ENCODE results near the gene BRD8.

DNA sequence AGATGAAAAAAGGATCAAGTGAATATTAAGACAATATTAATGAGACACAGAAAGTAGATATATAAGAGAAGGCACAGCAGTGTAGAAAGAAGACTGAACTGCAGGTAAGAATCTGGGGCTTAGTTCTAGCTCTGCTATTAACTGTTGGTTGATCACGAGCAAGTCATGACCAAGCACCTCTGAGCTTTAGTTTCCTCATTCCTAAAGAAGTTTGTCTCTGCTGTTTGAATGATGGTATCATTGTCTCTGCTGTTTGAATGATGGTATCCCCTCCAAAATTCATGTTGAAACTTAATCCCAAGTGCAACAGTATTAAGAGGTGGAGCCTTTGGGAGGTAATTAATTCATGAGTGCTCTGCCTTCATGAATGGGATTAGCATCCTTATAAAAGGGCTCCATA lies 36.7 kb downstream of the BRD8 start:
- TF ChIP-seq, protein P1, sequence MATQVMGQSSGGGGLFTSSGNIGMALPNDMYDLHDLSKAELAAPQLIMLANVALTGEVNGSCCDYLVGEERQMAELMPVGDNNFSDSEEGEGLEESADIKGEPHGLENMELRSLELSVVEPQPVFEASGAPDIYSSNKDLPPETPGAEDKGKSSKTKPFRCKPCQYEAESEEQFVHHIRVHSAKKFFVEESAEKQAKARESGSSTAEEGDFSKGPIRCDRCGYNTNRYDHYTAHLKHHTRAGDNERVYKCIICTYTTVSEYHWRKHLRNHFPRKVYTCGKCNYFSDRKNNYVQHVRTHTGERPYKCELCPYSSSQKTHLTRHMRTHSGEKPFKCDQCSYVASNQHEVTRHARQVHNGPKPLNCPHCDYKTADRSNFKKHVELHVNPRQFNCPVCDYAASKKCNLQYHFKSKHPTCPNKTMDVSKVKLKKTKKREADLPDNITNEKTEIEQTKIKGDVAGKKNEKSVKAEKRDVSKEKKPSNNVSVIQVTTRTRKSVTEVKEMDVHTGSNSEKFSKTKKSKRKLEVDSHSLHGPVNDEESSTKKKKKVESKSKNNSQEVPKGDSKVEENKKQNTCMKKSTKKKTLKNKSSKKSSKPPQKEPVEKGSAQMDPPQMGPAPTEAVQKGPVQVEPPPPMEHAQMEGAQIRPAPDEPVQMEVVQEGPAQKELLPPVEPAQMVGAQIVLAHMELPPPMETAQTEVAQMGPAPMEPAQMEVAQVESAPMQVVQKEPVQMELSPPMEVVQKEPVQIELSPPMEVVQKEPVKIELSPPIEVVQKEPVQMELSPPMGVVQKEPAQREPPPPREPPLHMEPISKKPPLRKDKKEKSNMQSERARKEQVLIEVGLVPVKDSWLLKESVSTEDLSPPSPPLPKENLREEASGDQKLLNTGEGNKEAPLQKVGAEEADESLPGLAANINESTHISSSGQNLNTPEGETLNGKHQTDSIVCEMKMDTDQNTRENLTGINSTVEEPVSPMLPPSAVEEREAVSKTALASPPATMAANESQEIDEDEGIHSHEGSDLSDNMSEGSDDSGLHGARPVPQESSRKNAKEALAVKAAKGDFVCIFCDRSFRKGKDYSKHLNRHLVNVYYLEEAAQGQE (IDR thresholded peaks at IDR 0.05; ENCODE audit: low read depth), result no peak
- TF ChIP-seq FOXM1 (IDR thresholded peaks at IDR 0.05; ENCODE audit: borderline replicate concordance, low read depth) (no peak), CREB1 (IDR thresholded peaks at IDR 0.05; ENCODE audit: low read depth) (no peak), TAF1 (IDR thresholded peaks at IDR 0.05; ENCODE audit: low read depth) (no peak), NFIC (IDR thresholded peaks at IDR 0.05) (no peak), TCF12 (IDR thresholded peaks at IDR 0.05; ENCODE audit: low read depth) (no peak), YY1 (IDR thresholded peaks at IDR 0.05; ENCODE audit: low read depth) (no peak), EP300 (IDR thresholded peaks at IDR 0.05; ENCODE audit: borderline replicate concordance) (no peak), EGR1 (IDR thresholded peaks at IDR 0.05) (no peak), ZBTB7A (IDR thresholded peaks at IDR 0.05; ENCODE audit: low read depth) (no peak), RAD21 (IDR thresholded peaks at IDR 0.05; ENCODE audit: low read depth) (no peak)
- TF ChIP-seq, protein P2, sequence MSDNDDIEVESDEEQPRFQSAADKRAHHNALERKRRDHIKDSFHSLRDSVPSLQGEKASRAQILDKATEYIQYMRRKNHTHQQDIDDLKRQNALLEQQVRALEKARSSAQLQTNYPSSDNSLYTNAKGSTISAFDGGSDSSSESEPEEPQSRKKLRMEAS (IDR thresholded peaks at IDR 0.05), result no peak

Data from Ishikawa (cell line).